ENCODE data around the gene EEFSEC.
"Not testable (repeated sequence)": the region's sequence is repeated elsewhere in the genome, so short reads cannot be mapped to it uniquely, and the experiment has no call there.

The EEFSEC gene

GRCh38 chr3:128152419-128153155 is 694 bp upstream of the EEFSEC start:
- DNase-seq, result no peak

- not testable (repeated sequence) for DNase-seq
Observed at GRCh38 chr3:128154354-128154753, 1.1 kb downstream of the EEFSEC start.

- no peak for DNase-seq
Observed at GRCh38 chr3:128155616-128156360, 2.5 kb downstream of the EEFSEC start.

- no peak for DNase-seq
Observed at GRCh38 chr3:128160661-128161060, 7.4 kb downstream of the EEFSEC start.

- DNase-seq, result no peak
Observed at GRCh38 chr3:128163432-128163831, 10.2 kb downstream of the EEFSEC start.

- no peak for DNase-seq
Observed at GRCh38 chr3:128166971-128167453, 13.7 kb downstream of the EEFSEC start.

- no peak for DNase-seq
Observed at GRCh38 chr3:128167646-128167972, 14.3 kb downstream of the EEFSEC start.

- no peak for DNase-seq
Observed at GRCh38 chr3:128167973-128168674, 14.8 kb downstream of the EEFSEC start.

GRCh38 chr3:128168836-128169235 is 15.6 kb downstream of the EEFSEC start:
- no peak for DNase-seq

GRCh38 chr3:128170866-128171516 is 17.7 kb downstream of the EEFSEC start:
- DNase-seq, result no peak

GRCh38 chr3:128173200-128173599 is 19.9 kb downstream of the EEFSEC start:
- no peak for DNase-seq

GRCh38 chr3:128173849-128174248 is 20.6 kb downstream of the EEFSEC start:
- DNase-seq, result no peak

GRCh38 chr3:128174675-128175590 is 21.7 kb downstream of the EEFSEC start:
- no peak for DNase-seq

GRCh38 chr3:128175768-128176167 is 22.5 kb downstream of the EEFSEC start:
- DNase-seq, result no peak

GRCh38 chr3:128176276-128176833 is 23.1 kb downstream of the EEFSEC start:
- no peak for DNase-seq

- no peak for DNase-seq
Observed at GRCh38 chr3:128177865-128178264, 24.6 kb downstream of the EEFSEC start.

- DNase-seq, result no peak
Observed at GRCh38 chr3:128178782-128179483, 25.7 kb downstream of the EEFSEC start.

- no peak for DNase-seq
Observed at GRCh38 chr3:128179484-128179819, 26.2 kb downstream of the EEFSEC start.

GRCh38 chr3:128180436-128180835 is 27.2 kb downstream of the EEFSEC start:
- no peak for DNase-seq

- no peak for DNase-seq
Observed at GRCh38 chr3:128180913-128181312, 27.6 kb downstream of the EEFSEC start.

- DNase-seq, result no peak
Observed at GRCh38 chr3:128182656-128183055, 29.4 kb downstream of the EEFSEC start.
